DND-41 (cell line): ENCODE results near the gene GLCE.

Experiments used
- ATAC-seq: fragments of 200-7000 bp; cut with Tn5 transposase; 3 replicates; pipeline ENCODE4 v1.9.1; 2021; ENCODE audit warnings: low read depth; ENCODE audit not compliant: insufficient read depth
- DNase-seq: peaks from one replicate; pipeline ENCODE4 v3.0.0-alpha.2; 2020
- H2AFZ ChIP-seq: 2 replicates; pipeline ENCODE4 v1.6.0; 2012; ENCODE audit warnings: low read depth, low read length
- H3K27ac ChIP-seq: 2 replicates; pipeline ENCODE4 v1.5.1; 2012; ENCODE audit warnings: low read length, inconsistent platforms
- H3K27me3 ChIP-seq: fragments of 200-600 bp; sonication (generic); 2 replicates; pipeline ENCODE4 v1.6.0; 2012; ENCODE audit warnings: low read length, mild to moderate bottlenecking, inconsistent platforms; ENCODE audit not compliant: insufficient read depth, poor library complexity
- H3K36me3 ChIP-seq: 2 replicates; pipeline ENCODE4 v1.5.1; 2012; ENCODE audit warnings: low read length, inconsistent platforms; ENCODE audit not compliant: insufficient read depth
- H3K4me1 ChIP-seq: 2 replicates; pipeline ENCODE4 v1.5.1; 2012; ENCODE audit warnings: mild to moderate bottlenecking, low read length; ENCODE audit not compliant: insufficient read depth
- H3K4me2 ChIP-seq: 2 replicates; pipeline ENCODE4 v1.6.0; 2012; ENCODE audit warnings: mild to moderate bottlenecking, moderate library complexity, low read length, inconsistent platforms; ENCODE audit not compliant: insufficient read depth
- H3K4me3 ChIP-seq, 2 experiments: fragments of 200-600 bp in 1 of 2; shearing (Covaris generic) in 1 of 2; 2 replicates each; pipeline ENCODE4 v1.5.1; 2012 to 2016; ENCODE audit warnings: inconsistent platforms in 2 of 2, low read length in 2 of 2, mild to moderate bottlenecking in 2 of 2, low read depth in 1 of 2, moderate library complexity in 1 of 2
- H3K79me2 ChIP-seq: 2 replicates; pipeline ENCODE4 v1.6.0; 2012; ENCODE audit warnings: low read length, inconsistent platforms; ENCODE audit not compliant: insufficient read depth
- H3K9ac ChIP-seq: 2 replicates; pipeline ENCODE4 v1.6.0; 2012; ENCODE audit warnings: low read depth, mild to moderate bottlenecking, inconsistent platforms, low read length, moderate library complexity
- H3K9me3 ChIP-seq: 2 replicates; pipeline ENCODE4 v1.5.1; 2012; ENCODE audit warnings: low read length, moderate library complexity, mild to moderate bottlenecking, inconsistent platforms; ENCODE audit not compliant: insufficient read depth, severe bottlenecking
- H4K20me1 ChIP-seq: 2 replicates; pipeline ENCODE4 v1.6.0; 2012; ENCODE audit warnings: low read length; ENCODE audit not compliant: insufficient read depth
- EZH2 ChIP-seq: IDR thresholded peaks from 3 replicates; pipeline ENCODE4 v1.6.1; 2012; ENCODE audit warnings: borderline replicate concordance, low read depth, mild to moderate bottlenecking, moderate library complexity, low read length, inconsistent platforms; ENCODE audit not compliant: severe bottlenecking
- TF ChIP-seq, protein P1 (sequence below): IDR thresholded peaks from 2 replicates; pipeline ENCODE4 v1.5.1; 2012; ENCODE audit warnings: borderline replicate concordance, low read length, moderate library complexity, mild to moderate bottlenecking; ENCODE audit not compliant: poor library complexity, severe bottlenecking; ENCODE audit errors: extremely low read depth

GLCE gene

DNA sequence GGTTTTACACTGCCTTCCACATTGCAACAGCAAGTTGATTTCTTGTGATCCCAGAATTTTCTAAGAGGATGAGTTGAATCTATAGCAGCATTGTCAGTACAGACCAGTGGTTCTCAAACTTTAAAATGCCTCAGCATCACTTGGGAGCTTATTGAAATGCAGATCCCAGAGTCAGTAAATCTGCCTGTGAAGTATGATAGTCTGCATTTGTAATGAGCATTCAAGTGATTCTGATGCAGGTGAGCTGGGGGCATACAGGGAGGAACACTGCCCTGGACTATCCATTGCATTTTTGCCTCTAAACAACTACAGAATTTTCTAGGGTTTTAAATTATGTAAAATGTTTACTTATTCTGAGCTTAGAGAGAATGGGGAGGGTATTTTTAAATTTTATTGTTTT is 110.8 kb downstream of the GLCE start:
- TF ChIP-seq, protein P1, sequence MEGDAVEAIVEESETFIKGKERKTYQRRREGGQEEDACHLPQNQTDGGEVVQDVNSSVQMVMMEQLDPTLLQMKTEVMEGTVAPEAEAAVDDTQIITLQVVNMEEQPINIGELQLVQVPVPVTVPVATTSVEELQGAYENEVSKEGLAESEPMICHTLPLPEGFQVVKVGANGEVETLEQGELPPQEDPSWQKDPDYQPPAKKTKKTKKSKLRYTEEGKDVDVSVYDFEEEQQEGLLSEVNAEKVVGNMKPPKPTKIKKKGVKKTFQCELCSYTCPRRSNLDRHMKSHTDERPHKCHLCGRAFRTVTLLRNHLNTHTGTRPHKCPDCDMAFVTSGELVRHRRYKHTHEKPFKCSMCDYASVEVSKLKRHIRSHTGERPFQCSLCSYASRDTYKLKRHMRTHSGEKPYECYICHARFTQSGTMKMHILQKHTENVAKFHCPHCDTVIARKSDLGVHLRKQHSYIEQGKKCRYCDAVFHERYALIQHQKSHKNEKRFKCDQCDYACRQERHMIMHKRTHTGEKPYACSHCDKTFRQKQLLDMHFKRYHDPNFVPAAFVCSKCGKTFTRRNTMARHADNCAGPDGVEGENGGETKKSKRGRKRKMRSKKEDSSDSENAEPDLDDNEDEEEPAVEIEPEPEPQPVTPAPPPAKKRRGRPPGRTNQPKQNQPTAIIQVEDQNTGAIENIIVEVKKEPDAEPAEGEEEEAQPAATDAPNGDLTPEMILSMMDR, result no peak
- no peak for TF ChIP-seq EZH2

DNA sequence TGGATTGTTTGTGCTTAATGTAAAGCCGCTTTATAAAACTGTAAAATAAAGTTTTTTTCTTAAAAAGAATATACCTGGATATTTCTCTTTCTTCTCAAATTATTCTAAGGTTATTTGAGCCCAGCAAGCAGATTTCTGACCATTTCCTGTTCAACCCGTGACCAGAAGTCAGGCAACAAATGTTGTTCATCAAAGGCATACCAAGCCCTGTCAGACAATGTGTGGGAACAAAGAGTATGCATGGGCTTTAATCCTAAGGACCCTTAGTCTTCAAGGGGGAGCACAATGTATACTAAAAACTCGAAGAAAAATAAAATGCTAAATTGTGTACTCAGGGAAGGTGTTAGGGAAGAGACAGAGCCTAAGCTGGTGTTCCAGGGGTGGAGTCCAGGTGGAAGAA is 111.7 kb downstream of the GLCE start:
- Histone ChIP-seq H3K79me2 (no peaks in the 10 kb centered on the region), H3K4me1 (no peaks in the 10 kb centered on the region)
- TF ChIP-seq, protein P1, result no peak
- no peak for TF ChIP-seq EZH2

More for the DNA sequence above, 110.8 kb downstream of the GLCE start:
- no peaks in the 10 kb centered on the region for H3K9me3 ChIP-seq
- no peak overlapping the region for H3K9ac ChIP-seq
- no peak overlapping the region for H2AFZ ChIP-seq
- no peak overlapping the region for H3K4me3 ChIP-seq
- no peaks in the 10 kb centered on the region for H4K20me1 ChIP-seq
- H3K4me1 ChIP-seq, result no peaks in the 10 kb centered on the region
- H3K36me3 ChIP-seq, result no peaks in the 10 kb centered on the region
- H3K27me3 ChIP-seq, result peaks cover 2% of the 10 kb centered on the region
- H3K79me2 ChIP-seq, result no peaks in the 10 kb centered on the region
- no peak overlapping the region for H3K4me2 ChIP-seq
- ATAC-seq (no peak), DNase-seq (no peak)
- H3K27ac ChIP-seq, result no peak overlapping the region

DNA sequence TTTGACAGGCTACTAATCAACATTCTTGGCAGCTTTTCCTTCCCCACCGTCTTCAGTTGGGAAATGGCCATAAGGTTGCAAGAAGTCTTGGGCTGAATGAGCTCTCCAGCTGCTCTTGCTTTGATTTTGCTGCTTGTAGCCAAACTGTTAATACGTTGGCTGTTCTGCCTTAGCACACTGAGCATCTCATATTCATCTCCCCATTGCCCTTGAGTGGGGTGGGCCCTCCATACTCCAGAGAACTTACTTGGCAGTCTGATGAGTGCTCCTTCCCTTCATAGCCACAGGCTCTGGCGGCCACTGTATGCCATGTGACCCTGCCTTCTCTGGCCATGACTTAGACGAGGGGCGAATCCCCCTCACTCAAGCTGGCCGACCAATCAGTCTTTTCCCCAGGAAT is 112.5 kb downstream of the GLCE start:
- peaks cover 2% of the 10 kb centered on the region for H3K27me3 ChIP-seq
- H4K20me1 ChIP-seq, result no peaks in the 10 kb centered on the region
- no peak overlapping the region for H2AFZ ChIP-seq
- H3K36me3 ChIP-seq, result no peaks in the 10 kb centered on the region
- no peak overlapping the region for H3K4me3 ChIP-seq
- H3K79me2 ChIP-seq, result no peaks in the 10 kb centered on the region
- no peak for ATAC-seq
- H3K4me2 ChIP-seq, result no peak overlapping the region
- H3K9ac ChIP-seq, result no peak overlapping the region
- no peaks in the 10 kb centered on the region for H3K4me1 ChIP-seq
- H3K9me3 ChIP-seq, result no peaks in the 10 kb centered on the region
- TF ChIP-seq, protein P1, result no peak
- no peak overlapping the region for H3K27ac ChIP-seq
- no peak for DNase-seq

More for the DNA sequence above, 111.7 kb downstream of the GLCE start:
- Histone ChIP-seq H4K20me1 (no peaks in the 10 kb centered on the region), H3K36me3 (no peaks in the 10 kb centered on the region), H3K9me3 (no peaks in the 10 kb centered on the region), H3K27me3 (peaks cover 2% of the 10 kb centered on the region), H3K9ac (no peak overlapping the region), H3K4me2 (no peak overlapping the region), H3K4me3 (no peak overlapping the region), H2AFZ (no peak overlapping the region), H3K27ac (no peak overlapping the region)
- ATAC-seq (no peak), DNase-seq (no peak)

DNA sequence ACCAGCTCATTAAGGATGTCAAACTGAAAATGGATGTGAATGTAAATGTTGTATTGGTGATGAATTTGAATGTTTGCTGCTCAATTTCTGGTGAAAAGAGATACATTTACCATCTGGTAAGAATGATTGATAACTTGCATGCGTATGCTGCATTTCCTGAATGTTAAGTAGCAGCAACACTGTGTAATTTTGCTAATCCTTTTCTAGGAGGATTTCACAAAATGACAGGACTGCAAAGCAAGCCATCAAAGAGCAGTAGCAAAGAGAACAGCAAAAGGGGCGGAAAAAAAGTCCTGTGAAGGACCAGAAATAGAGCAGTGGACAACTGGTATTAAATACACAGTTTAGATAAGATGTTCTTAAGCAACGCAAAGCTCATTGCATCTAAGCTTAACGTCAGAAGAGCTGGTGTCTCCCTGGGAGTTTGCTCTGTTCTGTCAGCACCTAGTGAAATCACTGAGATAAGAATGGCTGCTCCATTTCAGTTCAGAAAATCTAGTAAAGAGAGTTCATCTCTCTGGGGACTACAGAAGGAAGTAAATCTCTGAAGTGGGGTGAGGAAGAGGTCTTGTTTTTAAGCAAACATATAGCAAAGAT is 114.7 kb downstream of the GLCE start:
- Histone ChIP-seq H3K9me3 (no peaks in the 10 kb centered on the region), H2AFZ (no peak overlapping the region), H3K4me2 (no peak overlapping the region), H4K20me1 (no peaks in the 10 kb centered on the region), H3K27me3 (peaks cover 2% of the 10 kb centered on the region), H3K4me3 (no peak overlapping the region), H3K36me3 (no peaks in the 10 kb centered on the region), H3K79me2 (no peaks in the 10 kb centered on the region), H3K27ac (no peak overlapping the region), H3K4me1 (no peaks in the 10 kb centered on the region), H3K9ac (no peak overlapping the region)
- DNase-seq, result no peak
- no peak for ATAC-seq
- TF ChIP-seq, protein P1, result no peak
- TF ChIP-seq EZH2, result no peak
